ENCODE measurements around the gene ARHGAP15. TPM values are rescaled to one million over a fixed set of nuclear protein-coding genes. Genes with fewer than 3 reads are reported as not detected.

ARHGAP15 gene
- total and polyA plus RNA-seq, 4 donors = 3.8 to 17.9 (median 13.2) TPM

DNA sequence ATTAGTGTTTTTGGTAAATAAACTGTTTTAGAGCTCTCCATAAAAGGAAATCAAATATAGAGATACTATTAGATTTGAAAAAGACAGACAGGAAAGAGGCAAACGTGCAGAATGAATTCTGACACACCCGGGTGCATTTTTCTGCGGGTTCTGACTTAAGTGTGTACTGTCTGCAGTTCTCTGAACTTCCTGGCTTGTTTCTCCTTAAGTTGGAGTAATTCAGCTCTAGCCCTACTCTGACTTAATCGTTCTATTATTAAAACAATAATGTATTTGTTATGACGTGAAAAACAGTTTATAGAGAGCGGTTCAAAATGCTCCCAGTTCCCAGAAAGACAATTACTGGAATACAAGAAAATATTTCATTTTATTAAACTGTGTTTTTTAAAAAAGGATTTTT is 305.9 kb downstream of the ARHGAP15 start:
- peaks cover 1 to 17% (median 14%) of the 10 kb centered on the region in 4 donors for H3K4me1 ChIP-seq (ENCODE audit: control insufficient read depth in 4 of 4, insufficient read depth in 4 of 4, low read length in 3 of 4)
- no peak overlapping the region for H3K27ac ChIP-seq (ENCODE audit: low read depth in 1 of 2, low read length in 2 of 2)
- H3K9me3 ChIP-seq (ENCODE audit: control insufficient read depth in 4 of 4, low read length in 3 of 4) = no peaks in the 10 kb centered on the region
- H3K9ac ChIP-seq (ENCODE audit: low read depth in 1 of 2, low read length in 2 of 2) = no peak overlapping the region
- TF ChIP-seq FOXA2 (IDR thresholded peaks at IDR 0.05) (no peak), RAD21 (IDR thresholded peaks at IDR 0.05) (no peak), SP1 (IDR thresholded peaks at IDR 0.05) (no peak), TAF1 (conservative IDR thresholded peaks at IDR 0.05) (no peak), NR2F2 (IDR thresholded peaks at IDR 0.05) (no peak), JUND (IDR thresholded peaks at IDR 0.05) (no peak), HNF4A (conservative IDR thresholded peaks at IDR 0.05) (no peak), EGR1 (IDR thresholded peaks at IDR 0.05; ENCODE audit: low read depth in 2 of 2) (no peak), YY1 (IDR thresholded peaks at IDR 0.05) (no peak)
- TF ChIP-seq, protein P1, sequence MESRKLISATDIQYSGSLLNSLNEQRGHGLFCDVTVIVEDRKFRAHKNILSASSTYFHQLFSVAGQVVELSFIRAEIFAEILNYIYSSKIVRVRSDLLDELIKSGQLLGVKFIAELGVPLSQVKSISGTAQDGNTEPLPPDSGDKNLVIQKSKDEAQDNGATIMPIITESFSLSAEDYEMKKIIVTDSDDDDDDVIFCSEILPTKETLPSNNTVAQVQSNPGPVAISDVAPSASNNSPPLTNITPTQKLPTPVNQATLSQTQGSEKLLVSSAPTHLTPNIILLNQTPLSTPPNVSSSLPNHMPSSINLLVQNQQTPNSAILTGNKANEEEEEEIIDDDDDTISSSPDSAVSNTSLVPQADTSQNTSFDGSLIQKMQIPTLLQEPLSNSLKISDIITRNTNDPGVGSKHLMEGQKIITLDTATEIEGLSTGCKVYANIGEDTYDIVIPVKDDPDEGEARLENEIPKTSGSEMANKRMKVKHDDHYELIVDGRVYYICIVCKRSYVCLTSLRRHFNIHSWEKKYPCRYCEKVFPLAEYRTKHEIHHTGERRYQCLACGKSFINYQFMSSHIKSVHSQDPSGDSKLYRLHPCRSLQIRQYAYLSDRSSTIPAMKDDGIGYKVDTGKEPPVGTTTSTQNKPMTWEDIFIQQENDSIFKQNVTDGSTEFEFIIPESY (IDR thresholded peaks at IDR 0.05) = no peak
- TF ChIP-seq, protein P2, sequence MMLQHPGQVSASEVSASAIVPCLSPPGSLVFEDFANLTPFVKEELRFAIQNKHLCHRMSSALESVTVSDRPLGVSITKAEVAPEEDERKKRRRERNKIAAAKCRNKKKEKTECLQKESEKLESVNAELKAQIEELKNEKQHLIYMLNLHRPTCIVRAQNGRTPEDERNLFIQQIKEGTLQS (IDR thresholded peaks at IDR 0.05) = no peak
- TF ChIP-seq, protein P3, sequence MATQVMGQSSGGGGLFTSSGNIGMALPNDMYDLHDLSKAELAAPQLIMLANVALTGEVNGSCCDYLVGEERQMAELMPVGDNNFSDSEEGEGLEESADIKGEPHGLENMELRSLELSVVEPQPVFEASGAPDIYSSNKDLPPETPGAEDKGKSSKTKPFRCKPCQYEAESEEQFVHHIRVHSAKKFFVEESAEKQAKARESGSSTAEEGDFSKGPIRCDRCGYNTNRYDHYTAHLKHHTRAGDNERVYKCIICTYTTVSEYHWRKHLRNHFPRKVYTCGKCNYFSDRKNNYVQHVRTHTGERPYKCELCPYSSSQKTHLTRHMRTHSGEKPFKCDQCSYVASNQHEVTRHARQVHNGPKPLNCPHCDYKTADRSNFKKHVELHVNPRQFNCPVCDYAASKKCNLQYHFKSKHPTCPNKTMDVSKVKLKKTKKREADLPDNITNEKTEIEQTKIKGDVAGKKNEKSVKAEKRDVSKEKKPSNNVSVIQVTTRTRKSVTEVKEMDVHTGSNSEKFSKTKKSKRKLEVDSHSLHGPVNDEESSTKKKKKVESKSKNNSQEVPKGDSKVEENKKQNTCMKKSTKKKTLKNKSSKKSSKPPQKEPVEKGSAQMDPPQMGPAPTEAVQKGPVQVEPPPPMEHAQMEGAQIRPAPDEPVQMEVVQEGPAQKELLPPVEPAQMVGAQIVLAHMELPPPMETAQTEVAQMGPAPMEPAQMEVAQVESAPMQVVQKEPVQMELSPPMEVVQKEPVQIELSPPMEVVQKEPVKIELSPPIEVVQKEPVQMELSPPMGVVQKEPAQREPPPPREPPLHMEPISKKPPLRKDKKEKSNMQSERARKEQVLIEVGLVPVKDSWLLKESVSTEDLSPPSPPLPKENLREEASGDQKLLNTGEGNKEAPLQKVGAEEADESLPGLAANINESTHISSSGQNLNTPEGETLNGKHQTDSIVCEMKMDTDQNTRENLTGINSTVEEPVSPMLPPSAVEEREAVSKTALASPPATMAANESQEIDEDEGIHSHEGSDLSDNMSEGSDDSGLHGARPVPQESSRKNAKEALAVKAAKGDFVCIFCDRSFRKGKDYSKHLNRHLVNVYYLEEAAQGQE (IDR thresholded peaks at IDR 0.05) = no peak
- no peak for DNase-seq (ENCODE audit: low spot score)
- no peaks in the 10 kb centered on the region for H3K36me3 ChIP-seq (ENCODE audit: control insufficient read depth in 4 of 4, insufficient read depth in 3 of 4, low read depth in 1 of 4, low read length in 3 of 4)
- H3K27me3 ChIP-seq (ENCODE audit: control insufficient read depth in 4 of 4, insufficient read depth in 4 of 4, low read length in 3 of 4) = no peaks in the 10 kb centered on the region
- H3K4me3 ChIP-seq (ENCODE audit: low read depth in 1 of 3, low read length in 3 of 3) = no peak overlapping the region
- WGBS = 58% methylated on average over 6 of the region's 6 CpGs

DNA sequence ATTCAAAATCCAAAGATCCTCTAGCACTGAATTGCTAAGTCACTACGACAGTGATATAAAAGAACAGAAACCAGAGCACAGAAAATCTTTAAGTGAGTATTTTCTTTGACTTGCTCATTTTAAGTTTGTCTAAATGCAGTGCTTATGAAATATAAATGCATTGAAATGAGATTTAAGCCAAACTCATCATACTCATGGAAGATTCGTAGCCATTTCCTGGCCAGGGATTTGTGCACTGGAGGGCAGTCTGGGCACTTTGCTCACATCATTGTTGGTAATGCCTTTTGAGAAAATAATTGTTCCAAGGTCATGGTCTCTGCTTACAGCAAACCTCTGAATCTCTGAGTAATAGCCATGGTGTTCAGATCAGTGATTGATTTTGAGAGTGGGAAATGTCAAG is 307.7 kb downstream of the ARHGAP15 start:
- DNase-seq (ENCODE audit: low spot score) = no peak
- H3K27me3 ChIP-seq (ENCODE audit: control insufficient read depth in 4 of 4, insufficient read depth in 4 of 4, low read length in 3 of 4) = no peaks in the 10 kb centered on the region
- peak overlapping the region in 1 of 2 donors; percentile 28 for H3K27ac ChIP-seq (ENCODE audit: low read depth in 1 of 2, low read length in 2 of 2)
- no peak overlapping the region for H3K9ac ChIP-seq (ENCODE audit: low read depth in 1 of 2, low read length in 2 of 2)
- no peaks in the 10 kb centered on the region for H3K9me3 ChIP-seq (ENCODE audit: control insufficient read depth in 4 of 4, low read length in 3 of 4)
- no peaks in the 10 kb centered on the region for H3K36me3 ChIP-seq (ENCODE audit: control insufficient read depth in 4 of 4, insufficient read depth in 3 of 4, low read depth in 1 of 4, low read length in 3 of 4)
- H3K4me1 ChIP-seq (ENCODE audit: control insufficient read depth in 4 of 4, insufficient read depth in 4 of 4, low read length in 3 of 4) = peaks cover 1 to 14% (median 13%) of the 10 kb centered on the region in 4 donors
- TF ChIP-seq RAD21 (IDR thresholded peaks at IDR 0.05) = peak in 1 of 2 donors; percentile 10
- TF ChIP-seq JUND (IDR thresholded peaks at IDR 0.05) = no peak
- H3K4me3 ChIP-seq (ENCODE audit: low read depth in 1 of 3, low read length in 3 of 3) = no peak overlapping the region
- WGBS = 71% methylated on average over 2 of the region's 2 CpGs

DNA sequence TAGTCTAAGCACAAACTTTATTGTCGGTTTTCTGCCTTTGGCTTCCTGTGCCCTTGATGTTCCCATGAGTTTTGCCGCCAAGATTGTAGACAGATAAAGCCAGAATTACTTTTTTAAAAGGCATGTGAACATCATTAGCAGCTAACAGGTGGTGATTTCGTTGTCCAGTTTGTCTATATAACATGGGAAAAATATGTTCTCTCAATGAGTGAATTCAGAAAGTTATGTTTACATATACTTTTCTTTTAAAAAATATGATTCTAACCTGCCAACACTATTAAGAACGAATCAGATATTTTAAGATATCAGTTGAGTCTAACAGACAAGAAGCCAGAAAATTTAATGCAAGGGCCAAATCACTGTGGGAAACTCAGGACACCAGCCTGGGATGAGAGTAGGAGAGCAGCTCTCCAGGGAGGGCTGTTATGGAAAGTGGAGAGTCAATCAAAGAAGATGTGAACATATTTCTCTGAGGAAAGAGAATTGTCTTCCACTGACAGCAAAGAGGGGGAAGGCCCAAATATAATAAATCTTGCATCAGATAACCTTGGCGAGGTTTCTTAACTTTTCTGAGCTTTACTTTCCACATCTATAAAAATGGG is 311.3 kb downstream of the ARHGAP15 start:
- H3K4me3 ChIP-seq (ENCODE audit: low read depth in 1 of 3, low read length in 3 of 3) = no peak overlapping the region
- H3K9me3 ChIP-seq (ENCODE audit: control insufficient read depth in 4 of 4, low read length in 3 of 4) = no peaks in the 10 kb centered on the region
- WGBS = 80% methylated on average over 5 of the region's 5 CpGs
- no peaks in the 10 kb centered on the region for H3K4me1 ChIP-seq (ENCODE audit: control insufficient read depth in 4 of 4, insufficient read depth in 4 of 4, low read length in 3 of 4)
- H3K9ac ChIP-seq (ENCODE audit: low read depth in 1 of 2, low read length in 2 of 2) = no peak overlapping the region
- H3K36me3 ChIP-seq (ENCODE audit: control insufficient read depth in 4 of 4, insufficient read depth in 3 of 4, low read depth in 1 of 4, low read length in 3 of 4) = no peaks in the 10 kb centered on the region
- no peak overlapping the region for H3K27ac ChIP-seq (ENCODE audit: low read depth in 1 of 2, low read length in 2 of 2)
- DNase-seq (ENCODE audit: low spot score) = no peak
- no peaks in the 10 kb centered on the region for H3K27me3 ChIP-seq (ENCODE audit: control insufficient read depth in 4 of 4, insufficient read depth in 4 of 4, low read length in 3 of 4)
- TF ChIP-seq YY1 (IDR thresholded peaks at IDR 0.05) (no peak), FOXA2 (IDR thresholded peaks at IDR 0.05) (no peak), RAD21 (IDR thresholded peaks at IDR 0.05) (no peak), NR2F2 (IDR thresholded peaks at IDR 0.05) (no peak), TAF1 (conservative IDR thresholded peaks at IDR 0.05) (no peak), JUND (IDR thresholded peaks at IDR 0.05) (no peak), FOXA1 (IDR thresholded peaks at IDR 0.05) (no peak), GABPA (IDR thresholded peaks at IDR 0.05 in 1 of 2, conservative IDR thresholded peaks at IDR 0.05 in 1 of 2) (no peak)
- TF ChIP-seq, protein P4, sequence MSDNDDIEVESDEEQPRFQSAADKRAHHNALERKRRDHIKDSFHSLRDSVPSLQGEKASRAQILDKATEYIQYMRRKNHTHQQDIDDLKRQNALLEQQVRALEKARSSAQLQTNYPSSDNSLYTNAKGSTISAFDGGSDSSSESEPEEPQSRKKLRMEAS (IDR thresholded peaks at IDR 0.05) = no peak
- TF ChIP-seq, protein P5, sequence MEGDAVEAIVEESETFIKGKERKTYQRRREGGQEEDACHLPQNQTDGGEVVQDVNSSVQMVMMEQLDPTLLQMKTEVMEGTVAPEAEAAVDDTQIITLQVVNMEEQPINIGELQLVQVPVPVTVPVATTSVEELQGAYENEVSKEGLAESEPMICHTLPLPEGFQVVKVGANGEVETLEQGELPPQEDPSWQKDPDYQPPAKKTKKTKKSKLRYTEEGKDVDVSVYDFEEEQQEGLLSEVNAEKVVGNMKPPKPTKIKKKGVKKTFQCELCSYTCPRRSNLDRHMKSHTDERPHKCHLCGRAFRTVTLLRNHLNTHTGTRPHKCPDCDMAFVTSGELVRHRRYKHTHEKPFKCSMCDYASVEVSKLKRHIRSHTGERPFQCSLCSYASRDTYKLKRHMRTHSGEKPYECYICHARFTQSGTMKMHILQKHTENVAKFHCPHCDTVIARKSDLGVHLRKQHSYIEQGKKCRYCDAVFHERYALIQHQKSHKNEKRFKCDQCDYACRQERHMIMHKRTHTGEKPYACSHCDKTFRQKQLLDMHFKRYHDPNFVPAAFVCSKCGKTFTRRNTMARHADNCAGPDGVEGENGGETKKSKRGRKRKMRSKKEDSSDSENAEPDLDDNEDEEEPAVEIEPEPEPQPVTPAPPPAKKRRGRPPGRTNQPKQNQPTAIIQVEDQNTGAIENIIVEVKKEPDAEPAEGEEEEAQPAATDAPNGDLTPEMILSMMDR (IDR thresholded peaks at IDR 0.05; ENCODE audit: low read depth, low read length, missing input control) = no peak

All from liver (tissue), 9 donors.